Activated CD8-positive, alpha-beta memory T cell treated with anti-CD3 and anti-CD28 coated beads for 4 hours (primary cell): Measurements from ENCODE around the gene GDF9.
A peak's percentile ranks its signal among the peaks of the same experiment; 100 is the strongest.

Experiments used
- DNase-seq, 2 donors: peaks; one replicate each; pipeline ENCODE4 v3.0.0-alpha.2; 2020; ENCODE audit warnings: low read depth in 2 of 2

The GDF9 gene, protein sequence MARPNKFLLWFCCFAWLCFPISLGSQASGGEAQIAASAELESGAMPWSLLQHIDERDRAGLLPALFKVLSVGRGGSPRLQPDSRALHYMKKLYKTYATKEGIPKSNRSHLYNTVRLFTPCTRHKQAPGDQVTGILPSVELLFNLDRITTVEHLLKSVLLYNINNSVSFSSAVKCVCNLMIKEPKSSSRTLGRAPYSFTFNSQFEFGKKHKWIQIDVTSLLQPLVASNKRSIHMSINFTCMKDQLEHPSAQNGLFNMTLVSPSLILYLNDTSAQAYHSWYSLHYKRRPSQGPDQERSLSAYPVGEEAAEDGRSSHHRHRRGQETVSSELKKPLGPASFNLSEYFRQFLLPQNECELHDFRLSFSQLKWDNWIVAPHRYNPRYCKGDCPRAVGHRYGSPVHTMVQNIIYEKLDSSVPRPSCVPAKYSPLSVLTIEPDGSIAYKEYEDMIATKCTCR

DNA sequence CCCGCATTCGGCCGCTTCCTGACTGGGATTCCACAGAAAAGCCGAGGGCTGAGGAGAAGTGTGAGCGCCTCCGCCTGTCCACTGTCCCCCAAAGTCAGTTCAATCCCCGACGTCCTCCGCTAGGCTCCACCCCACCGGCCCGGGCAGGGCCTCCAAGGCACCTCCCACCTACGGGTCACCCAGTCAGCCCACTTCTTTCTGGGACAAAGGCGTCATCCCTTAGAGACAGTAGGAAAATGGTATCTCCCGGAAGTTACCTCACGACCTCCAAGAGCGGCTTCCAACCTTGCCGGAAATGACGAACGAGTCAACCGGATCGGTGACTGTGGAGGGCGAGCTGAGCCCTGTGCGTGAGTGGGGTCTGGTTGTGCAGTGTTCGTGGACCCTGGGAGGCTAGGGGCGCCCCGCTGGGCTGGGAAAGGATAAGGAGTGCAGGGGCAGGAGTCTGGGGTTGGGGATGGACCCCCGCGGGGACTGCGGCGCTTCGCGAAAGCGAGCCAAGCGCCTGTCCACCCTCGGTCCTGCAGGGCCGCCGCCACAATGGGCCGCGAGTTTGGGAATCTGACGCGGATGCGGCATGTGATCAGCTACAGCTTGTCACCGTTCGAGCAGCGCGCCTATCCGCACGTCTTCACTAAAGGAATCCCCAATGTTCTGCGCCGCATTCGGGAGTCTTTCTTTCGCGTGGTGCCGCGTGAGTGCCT lies at the start of gene GDF9, which contains the start of gene UQCRQ:
Gene GDF9, minus strand, starts transcription at position 128 of the 704 bp plus-strand sequence. CDS start 1,936 bp downstream, outside the sequence.
Gene UQCRQ, plus strand, starts transcription at position 301 of the 704 bp plus-strand sequence. Its CDS starts 240 bp downstream, at position 541.
- DNase-seq = peak; percentile 81 to 87

DNA sequence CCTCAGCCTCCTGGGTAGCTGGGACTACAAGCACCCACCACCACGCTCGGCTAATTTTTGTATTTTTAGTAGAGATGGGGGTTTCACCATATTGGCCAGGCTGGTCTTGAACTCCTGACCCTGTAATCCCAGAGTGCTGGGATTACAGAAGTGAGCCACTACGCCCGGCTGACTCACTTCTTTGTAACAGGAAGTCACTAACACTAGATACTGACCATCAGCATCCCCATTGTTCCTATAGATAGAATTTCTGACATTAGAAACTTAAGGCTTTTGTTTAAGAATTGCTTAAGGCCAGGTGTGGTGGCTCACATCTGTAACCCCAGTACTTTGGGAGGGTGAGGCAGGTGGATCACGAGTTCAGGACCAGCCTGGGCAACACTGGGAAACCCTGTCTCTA lies 49.4 kb upstream of the GDF9 start:
- DNase-seq = no peak

DNA sequence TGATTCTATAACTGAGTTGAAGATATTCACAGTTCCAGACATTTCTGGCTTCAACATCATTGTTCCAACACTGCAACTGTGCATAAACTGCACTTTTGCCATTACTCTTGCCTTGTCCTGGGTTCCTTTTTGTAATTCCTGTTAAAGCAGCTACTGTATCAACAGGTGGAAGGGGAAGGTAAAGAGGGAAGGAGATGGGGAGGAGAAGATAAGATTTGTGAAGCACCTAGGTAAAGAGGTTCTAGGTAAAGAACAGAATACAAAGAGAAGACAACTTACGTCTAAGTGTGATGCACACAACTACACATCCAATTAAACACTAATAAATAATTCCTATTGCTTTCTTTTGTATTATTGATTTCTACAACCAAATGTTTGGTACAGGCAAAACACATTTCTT lies 43.4 kb upstream of the GDF9 start:
- no peak for DNase-seq

DNA sequence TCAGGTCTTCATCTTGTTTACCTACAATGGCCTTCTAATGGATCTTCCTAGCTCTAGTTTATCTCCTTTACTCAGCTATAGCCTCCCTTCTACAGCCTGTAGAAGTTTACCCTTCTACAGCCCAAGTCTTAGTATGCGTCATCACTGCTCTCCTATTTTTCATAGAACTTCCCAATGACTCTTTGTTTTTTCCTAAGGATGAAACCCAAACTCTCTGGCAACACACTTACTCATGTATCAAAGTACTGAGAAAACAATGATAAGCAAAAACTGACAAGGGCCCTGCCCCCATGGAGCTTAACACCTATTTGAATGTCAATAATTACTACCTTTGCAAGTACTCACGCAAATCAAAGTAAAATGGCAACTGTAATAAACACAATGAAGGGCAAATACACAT lies 40.9 kb upstream of the GDF9 start:
- DNase-seq = no peak

DNA sequence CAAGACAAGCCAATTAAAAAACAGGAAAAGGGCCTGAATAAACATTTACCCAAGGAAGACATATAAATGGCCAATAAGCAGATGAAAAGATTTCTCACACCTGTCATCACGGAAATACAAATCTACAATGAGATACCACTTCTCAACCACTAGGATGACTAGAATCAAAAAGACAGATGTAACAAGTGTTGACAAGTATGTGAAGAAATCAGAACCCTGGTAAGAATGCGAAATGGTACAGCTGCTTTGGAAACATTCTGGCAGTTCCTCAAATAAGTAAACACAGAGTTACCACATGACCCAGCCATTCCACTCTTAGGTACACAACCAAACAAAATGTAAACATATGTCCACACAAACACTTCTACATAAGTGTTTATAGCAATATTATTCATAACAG lies 39.7 kb upstream of the GDF9 start:
- no peak for DNase-seq

DNA sequence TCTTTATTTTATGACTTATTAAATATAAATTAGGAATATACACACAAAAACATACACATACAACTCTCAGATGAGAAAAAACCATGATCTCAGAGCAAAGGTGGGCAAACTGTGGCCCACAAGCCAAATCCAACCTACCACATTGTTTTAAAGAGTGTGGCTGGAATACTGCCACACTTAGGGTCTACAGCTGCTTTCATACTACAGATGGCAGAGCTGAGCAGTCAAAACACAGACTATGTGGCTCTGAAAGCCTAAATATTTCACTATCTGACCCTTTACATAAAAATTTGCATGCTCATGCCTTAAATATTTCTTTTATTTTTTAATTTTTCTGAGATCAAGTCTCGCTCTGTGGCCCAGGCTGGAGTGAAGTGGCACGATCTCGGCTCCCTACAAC lies 35.5 kb upstream of the GDF9 start:
- no peak for DNase-seq

DNA sequence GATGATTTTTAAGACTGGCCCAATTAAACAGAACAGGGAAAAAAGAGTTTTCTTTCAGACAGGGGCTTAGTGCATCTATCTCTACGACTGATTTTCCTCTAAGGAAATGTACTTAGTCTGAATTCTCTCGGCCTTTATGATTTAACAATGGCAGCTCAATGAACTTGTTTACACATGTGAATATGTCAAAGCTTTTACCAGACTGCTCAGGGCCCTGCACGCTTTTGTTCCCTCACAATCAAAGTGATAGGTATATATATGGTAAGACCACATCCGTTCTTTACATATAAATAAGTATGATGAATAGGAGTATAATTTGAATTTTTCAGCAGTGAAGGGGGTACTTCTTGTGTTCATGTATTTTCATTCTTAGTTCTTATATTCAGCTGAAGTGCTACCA lies 34.8 kb upstream of the GDF9 start:
- no peak for DNase-seq

DNA sequence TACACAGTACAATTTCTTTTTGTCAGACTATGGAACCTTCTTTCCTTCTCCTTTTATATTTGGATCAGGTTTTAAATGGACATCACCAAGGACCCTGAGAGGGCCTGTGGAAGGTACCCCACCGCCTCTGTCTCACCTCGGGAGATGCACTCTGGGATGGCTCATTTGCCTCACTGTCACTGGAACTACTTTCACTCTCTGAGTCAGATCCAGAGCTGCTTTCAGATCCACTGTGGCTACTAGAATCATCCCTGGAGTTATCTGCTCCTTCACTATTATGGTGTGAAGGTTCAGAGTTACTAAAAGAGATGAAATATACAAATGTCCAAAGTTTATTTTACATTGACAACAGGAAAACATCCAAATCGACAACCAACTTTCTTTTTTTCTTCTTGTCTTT lies 31.8 kb upstream of the GDF9 start:
- no peak for DNase-seq

DNA sequence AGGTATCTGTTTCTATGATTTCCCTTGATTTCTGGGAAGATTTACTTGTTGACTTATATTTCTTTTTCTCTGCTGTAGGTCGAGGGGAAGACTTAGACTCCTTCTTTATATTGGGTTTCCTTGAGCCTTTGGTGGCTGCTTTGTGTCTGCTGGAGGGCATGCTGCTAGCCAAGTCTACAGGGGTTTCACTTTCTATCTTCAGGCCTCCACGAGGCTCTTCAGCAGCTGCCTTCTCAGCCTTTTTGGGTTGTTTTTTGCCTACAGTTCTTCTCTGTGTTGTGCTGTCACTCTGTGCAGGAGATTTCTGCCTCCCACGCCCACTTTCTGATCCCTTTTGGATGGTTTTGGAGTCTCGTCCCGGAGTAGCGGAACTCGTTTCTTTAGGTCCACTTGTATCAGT lies 30.4 kb upstream of the GDF9 start:
- no peak for DNase-seq

DNA sequence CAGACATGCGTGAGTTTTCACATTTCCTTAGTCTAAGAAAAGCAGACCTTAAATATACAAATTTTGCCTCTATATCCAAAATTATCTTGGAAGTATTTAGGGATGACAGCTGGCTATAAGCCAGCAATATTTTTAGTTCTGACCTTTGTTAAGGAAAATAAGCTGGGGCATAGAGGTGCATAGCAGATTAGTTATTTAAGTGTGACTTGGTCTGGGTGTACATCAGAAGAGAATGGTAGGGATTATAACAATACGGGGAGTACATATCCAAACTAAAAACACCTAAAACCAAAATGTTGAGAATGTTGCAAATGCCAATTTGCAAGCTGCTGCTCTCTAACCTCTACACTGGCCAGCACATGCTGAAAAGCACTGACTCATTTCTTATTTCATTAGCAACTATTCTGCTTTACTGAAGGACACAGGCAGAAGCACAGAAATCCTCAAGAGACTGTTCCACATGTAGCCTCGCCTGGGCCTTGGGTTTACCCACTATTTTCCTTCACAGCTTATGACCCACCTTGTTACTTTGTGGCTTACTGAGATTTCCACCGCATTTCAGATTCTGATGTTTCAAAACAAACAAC lies 29.5 kb upstream of the GDF9 start:
- DNase-seq = no peak

DNA sequence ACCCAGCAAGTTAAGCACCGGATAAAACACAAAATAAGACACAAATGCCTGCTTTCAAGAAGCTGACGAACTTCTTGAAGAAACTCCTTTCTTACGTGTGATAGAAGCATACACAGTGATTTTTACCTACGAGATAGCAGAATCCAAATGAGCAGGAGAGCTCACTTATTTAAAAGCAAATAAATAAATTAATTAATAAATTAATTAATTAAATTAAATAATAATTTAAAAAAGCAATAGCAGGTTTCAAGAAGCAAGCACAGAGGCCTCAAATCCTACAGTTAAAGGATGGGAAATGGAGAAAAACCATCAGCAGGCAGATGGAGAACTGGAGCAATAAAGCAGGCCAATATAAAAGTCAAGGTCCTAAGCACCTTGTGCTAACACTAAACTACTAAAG lies 24.5 kb upstream of the GDF9 start:
- no peak for DNase-seq

DNA sequence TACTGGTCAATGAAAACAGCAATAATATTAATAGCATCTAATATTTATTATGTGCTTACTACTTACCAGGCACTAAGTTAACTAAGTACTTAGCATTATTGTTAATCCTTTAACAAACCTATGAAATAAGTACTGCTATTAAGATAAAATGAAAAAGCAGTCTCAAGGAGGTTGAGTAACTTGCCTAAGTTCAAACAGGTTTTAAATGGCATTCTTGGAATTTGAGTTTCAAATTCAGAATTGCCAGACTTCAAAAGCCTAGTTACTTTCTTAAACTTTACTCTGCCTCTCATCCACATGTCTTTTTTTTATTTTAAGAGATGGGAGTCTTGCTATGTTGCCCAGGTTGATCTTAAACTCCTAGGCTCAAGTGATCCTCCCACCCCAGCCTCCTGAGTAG lies 23.2 kb upstream of the GDF9 start:
- DNase-seq = no peak

DNA sequence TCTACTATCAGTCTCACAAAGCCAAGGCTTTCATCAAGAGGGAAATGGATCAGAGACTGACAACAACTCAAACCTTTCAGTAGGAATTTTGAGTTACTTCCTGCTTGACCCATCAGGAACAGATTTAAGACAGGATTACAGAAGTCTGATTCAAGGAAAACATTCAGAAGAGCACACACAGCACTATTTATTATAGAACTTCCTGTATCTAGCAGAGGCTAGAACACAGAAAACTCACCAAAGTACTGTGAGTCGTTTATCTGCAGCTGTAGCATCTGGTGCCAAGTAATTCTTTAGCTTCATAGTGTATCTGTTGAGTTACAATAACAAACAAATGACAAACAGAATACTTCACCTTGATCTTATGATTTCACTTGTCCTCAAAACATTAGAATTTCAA lies 21.0 kb upstream of the GDF9 start:
- no peak for DNase-seq

DNA sequence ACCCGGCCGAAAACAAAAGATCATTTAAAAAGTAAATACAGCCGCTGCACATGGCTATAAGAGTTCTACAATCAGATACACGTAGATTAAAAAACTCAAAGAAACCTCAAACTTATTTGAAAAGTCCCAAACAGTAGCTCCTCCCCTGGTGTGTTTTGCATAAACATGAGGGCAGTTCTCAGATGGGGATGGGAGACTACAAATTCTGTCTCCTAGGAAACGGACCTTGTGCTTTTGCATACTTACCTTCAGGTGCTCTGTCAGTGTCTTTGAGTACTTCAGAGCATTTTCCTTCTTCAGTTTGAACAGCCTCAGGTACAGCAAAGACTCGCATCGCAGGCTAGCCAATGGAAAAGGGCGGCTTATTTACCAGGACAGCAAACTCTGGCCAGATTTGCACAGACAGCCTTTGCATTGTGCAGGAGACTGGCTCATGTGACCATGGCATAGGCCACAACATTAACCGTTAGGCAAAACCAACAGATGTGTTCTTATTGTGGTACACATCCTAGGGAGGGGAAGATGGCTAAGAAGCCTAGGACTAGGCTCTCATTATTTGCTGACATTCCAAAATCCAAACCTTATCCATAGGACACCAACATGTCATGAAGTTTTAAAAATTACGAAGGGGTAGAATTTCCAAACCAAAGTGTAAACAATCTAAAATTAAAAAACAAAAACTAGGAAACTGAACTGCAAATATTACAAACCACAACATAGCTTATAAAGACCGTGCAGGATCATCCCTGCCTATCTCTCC lies 20.0 kb upstream of the GDF9 start:
- DNase-seq = no peak

DNA sequence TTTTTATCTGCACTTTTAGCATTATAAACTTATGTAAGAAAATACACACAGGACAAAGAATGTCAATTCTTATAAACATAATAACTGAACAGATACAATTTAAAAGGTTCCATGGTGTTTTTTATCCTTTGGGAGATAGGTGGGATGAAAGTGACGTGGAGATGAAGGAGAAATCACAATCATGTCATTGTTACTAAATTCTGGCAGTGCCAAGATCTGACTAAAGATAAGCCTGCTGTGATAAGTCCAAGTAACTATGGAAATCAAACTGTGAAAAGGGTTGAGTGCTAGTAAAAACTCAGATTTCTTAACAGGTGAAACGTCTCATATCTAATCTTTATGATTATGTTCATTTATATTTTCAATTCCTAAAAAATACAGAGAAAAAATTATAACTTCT lies 18.3 kb upstream of the GDF9 start:
- DNase-seq = no peak

DNA sequence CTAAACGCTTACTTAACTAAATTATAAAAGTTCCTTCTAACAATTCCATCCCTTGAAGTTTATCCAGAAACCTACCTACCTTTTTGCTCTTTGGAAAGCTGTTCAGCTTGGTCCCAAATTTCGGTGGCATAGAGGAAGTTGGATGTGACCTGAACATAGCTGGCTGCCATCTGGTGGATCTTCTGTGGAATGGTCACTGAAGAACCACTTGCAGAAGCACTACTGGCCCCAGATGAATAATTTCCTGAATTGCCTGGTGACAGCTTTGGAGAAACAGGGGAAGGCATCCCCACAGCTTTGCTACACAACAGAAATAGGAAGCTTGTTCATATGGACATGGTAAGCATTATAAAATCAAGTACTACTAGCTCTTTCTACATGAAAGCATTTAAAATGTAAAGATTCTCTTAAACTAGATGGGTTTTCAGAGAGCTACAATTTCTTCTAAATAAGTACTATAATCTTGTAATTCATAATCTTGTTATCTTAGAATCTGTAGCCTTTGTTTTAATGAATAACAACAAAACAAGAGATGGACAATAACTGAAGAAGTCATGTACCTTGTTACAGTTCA lies 17.1 kb upstream of the GDF9 start:
- DNase-seq = no peak

DNA sequence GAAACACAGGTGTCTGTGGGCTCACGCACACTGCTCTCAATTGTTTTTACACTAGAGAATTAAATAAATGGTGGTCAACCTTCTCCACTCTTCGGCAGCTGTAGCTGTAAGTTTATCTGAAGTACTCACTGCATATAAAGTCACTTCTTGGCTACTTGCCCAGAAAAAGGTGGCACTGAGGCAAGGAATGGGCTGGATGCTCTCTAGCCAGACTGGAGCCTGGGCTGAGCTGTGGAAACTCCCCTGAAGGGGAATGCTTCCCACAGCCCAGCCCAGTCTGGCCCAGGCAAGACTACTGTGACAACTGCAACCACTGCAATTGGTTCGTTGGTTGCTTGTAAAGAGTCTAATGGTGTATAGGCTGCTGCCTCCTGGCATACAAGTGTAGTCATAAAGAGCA lies 11.7 kb upstream of the GDF9 start:
- no peak for DNase-seq

DNA sequence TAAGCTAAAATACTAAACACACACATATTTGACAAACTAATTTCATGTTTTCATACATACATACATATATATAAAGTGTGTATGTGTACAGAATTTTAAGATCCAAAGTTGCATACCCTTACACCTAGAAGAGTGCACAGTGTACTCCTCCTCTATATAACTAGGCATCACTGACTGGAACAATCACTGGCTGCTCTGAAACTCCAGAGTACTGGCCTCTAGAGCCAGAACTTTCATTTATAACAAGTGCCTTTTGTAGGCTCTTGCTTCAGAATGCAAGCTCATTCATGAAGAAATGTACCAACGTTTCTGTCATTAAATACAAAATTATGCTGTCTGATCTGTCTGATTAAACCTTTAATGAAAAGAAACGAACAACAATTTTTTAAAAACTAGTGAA lies 11.2 kb upstream of the GDF9 start:
- DNase-seq = no peak

DNA sequence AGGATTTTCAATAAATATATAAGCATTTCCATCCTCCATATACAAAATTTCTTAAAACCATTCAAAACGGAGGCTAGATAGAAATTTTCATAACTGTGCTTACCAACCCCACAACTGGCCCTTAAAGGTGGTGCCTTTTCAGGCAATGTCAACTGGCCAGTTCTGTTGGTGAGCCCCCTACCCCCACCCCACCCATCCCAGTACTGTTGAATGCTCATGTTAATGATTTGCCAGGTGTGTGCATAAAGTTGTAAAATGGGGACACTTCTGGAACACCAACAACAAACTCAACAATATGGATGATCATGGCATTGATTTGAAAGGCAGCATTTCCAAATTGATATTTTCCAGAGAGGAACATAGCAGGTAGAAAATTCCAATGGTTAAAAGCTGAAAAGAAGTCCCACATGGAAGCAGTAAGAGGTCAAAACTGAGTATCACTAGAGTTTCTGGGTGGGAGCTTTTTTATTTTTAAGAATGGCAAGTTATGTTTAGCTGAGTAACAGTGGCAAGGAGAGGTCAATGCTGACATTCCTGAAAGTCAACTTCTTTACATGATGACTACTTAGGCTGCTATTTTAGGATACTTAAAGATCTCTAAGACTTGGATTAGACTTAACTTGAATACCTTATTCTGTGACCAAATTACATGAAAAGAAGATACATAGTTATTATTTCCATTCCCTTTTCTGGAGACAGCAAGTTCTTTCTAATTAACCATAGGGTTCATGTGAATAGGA lies 9.9 kb upstream of the GDF9 start:
- no peak for DNase-seq

DNA sequence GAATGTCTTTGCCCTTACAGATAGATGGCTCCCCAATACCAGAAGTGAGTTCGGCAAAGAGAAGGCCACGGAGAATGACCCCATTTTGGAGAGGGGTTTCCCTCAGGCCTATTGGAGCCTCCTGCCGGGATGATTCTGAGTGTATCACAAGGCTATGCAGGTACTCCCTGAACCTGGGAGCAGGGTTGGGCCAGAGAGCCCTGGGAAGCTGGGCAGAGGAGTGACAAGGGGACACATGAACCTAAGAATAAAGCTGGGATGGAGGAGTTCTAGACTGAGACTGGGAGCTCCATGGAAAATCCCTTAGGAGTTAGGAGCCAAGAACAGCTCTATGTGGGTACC lies 7.6 kb upstream of the GDF9 start:
- no peak for DNase-seq
